Measurements from ENCODE around the gene NAGPA. TPM values are rescaled to one million over a fixed set of nuclear protein-coding genes. Genes with fewer than 3 reads are reported as not detected.

Gene NAGPA
- total RNA-seq, 1 donor: 29.4 TPM

- no peak for DNase-seq (ENCODE audit: low read depth in 2 of 3, low spot score in 2 of 3)
These were observed 27.2 kb downstream of the NAGPA start for GRCh38 chr16:5006348-5007193.

GRCh38 chr16:5005916-5006315 is 27.8 kb downstream of the NAGPA start:
- no peak for DNase-seq (ENCODE audit: low read depth in 2 of 3, low spot score in 2 of 3)

- no peak for DNase-seq (ENCODE audit: low read depth in 2 of 3, low spot score in 2 of 3)
These were observed 29.4 kb downstream of the NAGPA start for GRCh38 chr16:5004311-5004710.

- DNase-seq (ENCODE audit: low read depth in 2 of 3, low spot score in 2 of 3): no peak
These were observed 29.9 kb downstream of the NAGPA start for GRCh38 chr16:5003828-5004227.

- no peak for DNase-seq (ENCODE audit: low read depth in 2 of 3, low spot score in 2 of 3)
These were observed 30.5 kb downstream of the NAGPA start for GRCh38 chr16:5003211-5003610.

GRCh38 chr16:5002699-5003143 is 31.0 kb downstream of the NAGPA start:
- no peak for DNase-seq (ENCODE audit: low read depth in 2 of 3, low spot score in 2 of 3)

- DNase-seq (ENCODE audit: low read depth in 2 of 3, low spot score in 2 of 3): no peak
These were observed 31.7 kb downstream of the NAGPA start for GRCh38 chr16:5001986-5002385.

GRCh38 chr16:5001571-5001970 is 32.2 kb downstream of the NAGPA start:
- DNase-seq (ENCODE audit: low read depth in 2 of 3, low spot score in 2 of 3): no peak

GRCh38 chr16:5000573-5001001 is 33.1 kb downstream of the NAGPA start:
- DNase-seq (ENCODE audit: low read depth in 2 of 3, low spot score in 2 of 3): no peak

- no peak for DNase-seq (ENCODE audit: low read depth in 2 of 3, low spot score in 2 of 3)
These were observed 38.9 kb downstream of the NAGPA start for GRCh38 chr16:4994719-4995434.

- DNase-seq (ENCODE audit: low read depth in 2 of 3, low spot score in 2 of 3): no peak
These were observed 42.0 kb downstream of the NAGPA start for GRCh38 chr16:4991754-4992153.

GRCh38 chr16:4990415-4990814 is 43.3 kb downstream of the NAGPA start:
- no peak for DNase-seq (ENCODE audit: low read depth in 2 of 3, low spot score in 2 of 3)

GRCh38 chr16:4989391-4990006 is 44.2 kb downstream of the NAGPA start:
- DNase-seq (ENCODE audit: low read depth in 2 of 3, low spot score in 2 of 3): no peak

GRCh38 chr16:4988647-4989046 is 45.1 kb downstream of the NAGPA start:
- DNase-seq (ENCODE audit: low read depth in 2 of 3, low spot score in 2 of 3): no peak

GRCh38 chr16:4987580-4988374 is 46.0 kb downstream of the NAGPA start:
- no peak for DNase-seq (ENCODE audit: low read depth in 2 of 3, low spot score in 2 of 3)

GRCh38 chr16:4987250-4987579 is 46.5 kb downstream of the NAGPA start:
- DNase-seq (ENCODE audit: low read depth in 2 of 3, low spot score in 2 of 3): no peak

GRCh38 chr16:4984174-4984990 is 49.4 kb downstream of the NAGPA start:
- DNase-seq (ENCODE audit: low read depth in 2 of 3, low spot score in 2 of 3): no peak

- no peak for DNase-seq (ENCODE audit: low read depth in 2 of 3, low spot score in 2 of 3)
These were observed 51.5 kb downstream of the NAGPA start for GRCh38 chr16:4982056-4982867.

GRCh38 chr16:4981473-4981872 is 52.3 kb downstream of the NAGPA start:
- no peak for DNase-seq (ENCODE audit: low read depth in 2 of 3, low spot score in 2 of 3)

Measured in hematopoietic multipotent progenitor cell (in vitro differentiated cells).